Measurements from ENCODE around the gene LZTFL1.

LZTFL1 gene

DNA sequence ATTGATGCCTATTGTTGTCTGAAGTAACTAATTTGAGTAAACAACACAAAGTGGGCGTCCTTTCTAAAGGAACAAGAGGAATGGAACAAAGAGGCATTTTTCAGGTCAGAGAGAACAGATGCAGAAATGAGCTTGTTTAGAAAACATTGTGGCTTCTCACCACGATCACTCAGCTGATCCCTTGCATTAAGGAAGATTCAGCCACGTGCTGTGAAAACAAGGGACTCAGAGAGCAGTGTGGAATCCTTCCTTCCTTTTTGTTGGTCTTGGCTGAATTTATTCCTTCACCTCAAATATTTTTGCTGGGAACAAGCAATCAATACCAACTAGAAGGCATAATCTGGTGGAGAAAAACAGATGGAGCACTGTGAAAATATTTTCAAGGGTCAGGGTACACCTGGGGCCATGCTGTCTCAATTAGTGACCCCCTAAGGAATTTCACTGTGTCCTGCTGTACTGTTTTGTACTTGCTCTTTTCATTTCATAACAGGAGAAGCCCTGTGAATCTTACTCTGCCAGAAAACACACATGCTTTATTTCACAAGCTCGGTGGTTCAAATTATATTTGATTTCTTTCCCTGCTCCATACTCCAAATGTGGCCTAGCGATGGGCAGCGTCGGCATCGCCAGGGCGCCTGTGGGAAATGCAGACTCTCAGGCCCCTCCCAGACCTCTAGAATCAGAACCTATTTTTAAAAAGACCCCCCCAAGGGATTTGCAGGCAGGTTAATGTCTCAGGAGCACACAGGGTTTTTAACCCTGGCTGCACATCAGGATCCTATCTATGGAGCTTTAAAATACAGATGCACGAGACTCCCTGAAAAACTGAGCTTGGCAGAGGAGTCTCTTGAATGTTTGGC, 34.0 kb downstream of the LZTFL1 start:
- H3K27ac ChIP-seq = no peak overlapping the region
- TF ChIP-seq ZFX (IDR thresholded peaks at IDR 0.05; ENCODE audit: borderline replicate concordance) = no peak
- TF ChIP-seq, protein P1, sequence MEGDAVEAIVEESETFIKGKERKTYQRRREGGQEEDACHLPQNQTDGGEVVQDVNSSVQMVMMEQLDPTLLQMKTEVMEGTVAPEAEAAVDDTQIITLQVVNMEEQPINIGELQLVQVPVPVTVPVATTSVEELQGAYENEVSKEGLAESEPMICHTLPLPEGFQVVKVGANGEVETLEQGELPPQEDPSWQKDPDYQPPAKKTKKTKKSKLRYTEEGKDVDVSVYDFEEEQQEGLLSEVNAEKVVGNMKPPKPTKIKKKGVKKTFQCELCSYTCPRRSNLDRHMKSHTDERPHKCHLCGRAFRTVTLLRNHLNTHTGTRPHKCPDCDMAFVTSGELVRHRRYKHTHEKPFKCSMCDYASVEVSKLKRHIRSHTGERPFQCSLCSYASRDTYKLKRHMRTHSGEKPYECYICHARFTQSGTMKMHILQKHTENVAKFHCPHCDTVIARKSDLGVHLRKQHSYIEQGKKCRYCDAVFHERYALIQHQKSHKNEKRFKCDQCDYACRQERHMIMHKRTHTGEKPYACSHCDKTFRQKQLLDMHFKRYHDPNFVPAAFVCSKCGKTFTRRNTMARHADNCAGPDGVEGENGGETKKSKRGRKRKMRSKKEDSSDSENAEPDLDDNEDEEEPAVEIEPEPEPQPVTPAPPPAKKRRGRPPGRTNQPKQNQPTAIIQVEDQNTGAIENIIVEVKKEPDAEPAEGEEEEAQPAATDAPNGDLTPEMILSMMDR (IDR thresholded peaks at IDR 0.05) = no peak

- TF ChIP-seq, protein P1 (IDR thresholded peaks at IDR 0.05) = no peak
- TF ChIP-seq ZFX (IDR thresholded peaks at IDR 0.05; ENCODE audit: borderline replicate concordance) = no peak
Measured at GRCh38 chr3:45807133-45807532, 34.8 kb downstream of the LZTFL1 start.

DNA sequence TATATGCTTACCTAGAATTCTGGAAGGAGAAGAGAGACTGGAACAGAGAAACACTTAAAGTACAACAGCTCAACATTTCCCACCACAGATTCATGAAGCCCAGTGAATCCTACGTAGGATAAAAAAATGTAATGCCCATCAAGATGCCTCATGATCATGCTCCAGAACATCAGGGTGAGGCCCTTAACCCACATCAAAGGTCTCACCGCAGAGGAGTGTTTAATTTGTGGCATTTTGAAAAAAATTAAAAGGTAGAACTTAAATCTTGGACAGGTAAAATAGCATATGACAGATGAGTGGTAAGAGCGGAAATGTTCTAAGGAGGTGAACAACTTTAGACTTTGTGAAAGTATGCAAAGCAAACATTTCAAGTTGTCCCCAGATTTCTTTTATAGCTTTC, 35.8 kb downstream of the LZTFL1 start:
- TF ChIP-seq, protein P1 (IDR thresholded peaks at IDR 0.05) = no peak
- no peak for TF ChIP-seq ZFX (IDR thresholded peaks at IDR 0.05; ENCODE audit: borderline replicate concordance)
- no peak overlapping the region for H3K27ac ChIP-seq

More at GRCh38 chr3:45807133-45807532, 34.8 kb downstream of the LZTFL1 start:
- H3K27ac ChIP-seq = no peak overlapping the region

DNA sequence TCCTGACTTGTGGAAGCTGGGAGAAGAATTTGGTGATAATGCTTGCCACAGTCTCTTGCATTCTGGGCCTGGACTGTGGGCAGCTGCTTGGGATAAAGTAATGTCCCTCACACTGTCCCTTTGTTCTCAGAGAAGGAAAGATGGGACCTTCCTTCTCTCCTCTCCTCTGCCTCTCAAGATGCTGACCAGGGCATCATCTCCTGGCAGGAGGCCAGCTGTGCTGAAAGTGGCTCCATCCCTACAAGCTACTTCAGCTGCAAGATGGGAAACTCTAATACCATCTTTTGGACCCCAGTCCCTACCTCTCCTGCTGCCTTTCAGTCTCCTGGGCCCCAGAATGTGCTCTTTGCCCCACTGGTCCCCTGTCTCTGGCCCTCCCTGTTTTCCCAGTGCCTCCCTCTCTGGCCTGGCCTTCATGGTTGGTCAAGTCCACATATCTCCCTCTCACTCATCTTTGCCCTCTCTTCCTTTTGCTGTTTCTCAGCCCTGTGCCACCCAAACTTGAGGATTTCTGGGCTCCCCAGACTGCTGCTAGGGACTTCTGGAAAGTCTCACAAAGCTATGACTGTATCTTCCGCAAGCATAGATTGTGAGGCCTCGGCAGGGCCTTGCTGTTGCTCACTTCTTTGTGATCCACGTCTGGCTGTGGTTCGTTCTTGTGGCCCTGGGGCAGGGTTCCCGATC, 38.5 kb downstream of the LZTFL1 start:
- TF ChIP-seq ZFX (IDR thresholded peaks at IDR 0.05; ENCODE audit: borderline replicate concordance) = no peak
- TF ChIP-seq, protein P1 (IDR thresholded peaks at IDR 0.05) = no peak
- no peak overlapping the region for H3K27ac ChIP-seq

GRCh38 chr3:45802146-45802545, 39.8 kb downstream of the LZTFL1 start:
- TF ChIP-seq, protein P1 (IDR thresholded peaks at IDR 0.05) = no peak
- no peak for TF ChIP-seq ZFX (IDR thresholded peaks at IDR 0.05; ENCODE audit: borderline replicate concordance)
- no peak overlapping the region for H3K27ac ChIP-seq

DNA sequence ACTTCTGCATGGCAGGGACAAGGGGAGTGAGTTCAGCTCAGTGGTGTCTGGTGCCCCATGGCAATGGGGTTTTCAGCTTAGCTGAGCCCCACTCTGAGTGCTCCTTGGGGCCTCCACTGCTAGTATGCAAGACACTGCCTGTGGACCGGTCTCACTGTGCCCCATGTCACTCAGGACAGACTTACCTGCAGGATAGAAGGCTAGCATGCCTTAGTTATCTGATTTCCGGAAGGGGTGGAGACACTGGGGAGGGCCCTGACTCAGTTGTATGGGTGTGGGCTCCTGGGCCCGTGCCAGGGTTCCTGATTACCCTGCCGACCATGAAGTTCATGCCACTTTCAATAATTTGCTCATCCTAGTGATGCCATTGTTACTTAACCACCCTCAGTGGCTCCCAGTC, 41.3 kb downstream of the LZTFL1 start:
- H3K27ac ChIP-seq = no peak overlapping the region
- no peak for TF ChIP-seq ZFX (IDR thresholded peaks at IDR 0.05; ENCODE audit: borderline replicate concordance)
- TF ChIP-seq, protein P1 (IDR thresholded peaks at IDR 0.05) = no peak

GRCh38 chr3:45799586-45799985, 42.3 kb downstream of the LZTFL1 start:
- H3K27ac ChIP-seq = no peak overlapping the region
- TF ChIP-seq, protein P1 (IDR thresholded peaks at IDR 0.05) = no peak
- no peak for TF ChIP-seq ZFX (IDR thresholded peaks at IDR 0.05; ENCODE audit: borderline replicate concordance)

Data from 22Rv1 (cell line).